ENCODE results near the gene PARD6B. TPM values are rescaled to one million over a fixed set of nuclear protein-coding genes. Genes with fewer than 3 reads are reported as not detected.
A peak's percentile ranks its signal among the peaks of the same experiment; 100 is the strongest.

Gene PARD6B
- total and polyA plus RNA-seq, 2 of the 13 experiments (the other 11 are each of a cell fraction or from before 2014, with no cell fraction given): 6.9 to 22.2 TPM

GRCh38 chr20:50691573-50692551 is 39.5 kb upstream of the PARD6B start:
- DNase-seq (ENCODE audit: low spot score) (no peak), FAIRE-seq (no peak), ATAC-seq (peak; percentile 62)
- WGBS (ENCODE audit: low lambda C conversion rate): 30% methylated on average over 23 of the region's 23 CpGs
- in situ Hi-C loops (cut with HindIII; ENCODE audit: extremely low pct_ligation_motif_present, low pct_unique_long_range_greater_than_20kb) (no loop called here), intact Hi-C loops (cut with micrococcal nuclease; ENCODE audit: unreplicated experiment) (no loop called here)
- H3K4me1 ChIP-seq (ENCODE audit: insufficient read depth, low read length): peaks cover 50% of the 10 kb centered on the region
- H3K27ac ChIP-seq (ENCODE audit: extremely low read length, insufficient read depth, low read length): no peak overlapping the region
- no peaks in the 10 kb centered on the region for H4K20me1 ChIP-seq (ENCODE audit: insufficient read depth, low read length)
- CTCF ChIA-PET (ENCODE audit: low intra/inter-chr PET ratio, low total read pairs): no interaction called here
- no peaks in the 10 kb centered on the region for H3K9me3 ChIP-seq (ENCODE audit: low read length)
- no peaks in the 10 kb centered on the region for H3K36me3 ChIP-seq (replicated peaks in 1 of 2; ENCODE audit: control insufficient read depth in 1 of 2, insufficient read depth in 2 of 2, low read length in 2 of 2)
- no peak overlapping the region; the same call in 1 of the 2 replicates for H3K4me2 ChIP-seq (ENCODE audit: low read depth, low read length)
- BruUV-seq (replicated peaks): no TSS peak
- no peak overlapping the region for H3K9ac ChIP-seq (ENCODE audit: insufficient read depth, low read depth, low read length)
- H2AFZ ChIP-seq (ENCODE audit: low read length): no peak overlapping the region
- POLR2A ChIA-PET: no interaction called here
- no peak overlapping the region; a peak in 1 of 6 replicates for H3K4me3 ChIP-seq (replicated peaks in 1 of 3; ENCODE audit: insufficient read depth in 1 of 3, low read depth in 2 of 3, low read length in 3 of 3)
- H3K27me3 ChIP-seq (ENCODE audit: control insufficient read depth in 1 of 2, insufficient read depth in 2 of 2, low read length in 2 of 2): peaks cover 19 to 57% of the 10 kb centered on the region in 2 experiments
- H3K79me2 ChIP-seq (ENCODE audit: insufficient read depth, low read length): no peaks in the 10 kb centered on the region
- no peak for TF ChIP-seq ZNF142 (CRISPR knock-in tag; IDR thresholded peaks at IDR 0.05)
- peak; percentile 17; the same call in 1 of the 2 replicates for TF ChIP-seq SOX5 (CRISPR knock-in tag; IDR thresholded peaks at IDR 0.05; ENCODE audit: borderline replicate concordance)
- TF ChIP-seq PCBP2 (optimal IDR thresholded peaks at IDR 0.05; ENCODE audit: low read depth, low read length, poor library complexity, severe bottlenecking): peak; percentile 77
- 0 out of 2 replicates have a peak, but pooled peaks have one; percentile 25 for TF ChIP-seq MATR3 (CRISPR knock-in tag; IDR thresholded peaks at IDR 0.05)
- TF ChIP-seq BHLHE40 (IDR thresholded peaks at IDR 0.05; ENCODE audit: low read length): no peak
- TF ChIP-seq SOX13 (IDR thresholded peaks at IDR 0.05): no peak
- TF ChIP-seq SOX13 (CRISPR knock-in tag; conservative IDR thresholded peaks at IDR 0.05 in 1 of 2, IDR thresholded peaks at IDR 0.05 in 1 of 2): 0 out of 4 replicates have a peak, but pooled peaks of 1 of the 2 experiments have one; percentile 23

Data from HepG2 (cell line).